GM19193 (cell line): Measurements from ENCODE around the gene EFCAB6.

Source experiments
- POLR2A ChIP-seq: IDR thresholded peaks from 4 replicates; pipeline ENCODE4 v1.6.1; 2011; ENCODE audit not compliant: insufficient read depth, insufficient read length; ENCODE audit errors: extremely low read depth

EFCAB6 gene

DNA sequence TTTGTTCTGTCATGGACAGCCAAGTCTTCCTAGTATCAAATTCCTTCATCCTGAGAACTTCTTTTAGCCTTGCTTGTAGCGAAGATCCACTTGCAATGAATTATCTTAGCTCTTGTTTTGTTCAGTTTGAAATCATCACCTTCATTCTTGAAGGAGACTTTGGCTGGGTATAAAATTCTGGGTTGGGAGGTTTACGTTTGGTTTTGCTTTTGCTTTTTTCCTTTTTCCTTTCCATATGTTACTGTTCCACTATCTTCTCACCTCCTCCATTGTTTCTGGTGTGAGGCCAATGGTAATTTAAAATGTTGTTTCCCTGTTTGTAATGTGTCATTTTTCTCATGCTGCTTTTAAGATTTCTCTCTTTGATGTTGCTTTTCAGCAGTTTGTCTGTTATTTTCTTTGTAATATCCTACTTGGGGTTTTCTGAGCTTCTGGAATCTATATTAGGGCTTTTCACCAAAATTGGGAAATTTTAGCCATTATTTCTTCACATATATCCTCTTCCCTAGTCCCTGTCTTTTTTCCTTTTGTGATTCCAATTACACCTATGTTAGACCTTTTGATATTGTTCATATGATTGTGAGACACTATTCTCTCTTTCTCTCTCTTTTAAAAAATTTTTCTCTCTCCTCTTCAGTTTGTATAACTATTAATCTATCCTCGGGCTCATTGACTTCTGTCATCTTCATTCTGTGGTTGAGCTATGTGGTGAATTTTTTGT is 172.7 kb downstream of the EFCAB6 start:
- TF ChIP-seq POLR2A: no peak

DNA sequence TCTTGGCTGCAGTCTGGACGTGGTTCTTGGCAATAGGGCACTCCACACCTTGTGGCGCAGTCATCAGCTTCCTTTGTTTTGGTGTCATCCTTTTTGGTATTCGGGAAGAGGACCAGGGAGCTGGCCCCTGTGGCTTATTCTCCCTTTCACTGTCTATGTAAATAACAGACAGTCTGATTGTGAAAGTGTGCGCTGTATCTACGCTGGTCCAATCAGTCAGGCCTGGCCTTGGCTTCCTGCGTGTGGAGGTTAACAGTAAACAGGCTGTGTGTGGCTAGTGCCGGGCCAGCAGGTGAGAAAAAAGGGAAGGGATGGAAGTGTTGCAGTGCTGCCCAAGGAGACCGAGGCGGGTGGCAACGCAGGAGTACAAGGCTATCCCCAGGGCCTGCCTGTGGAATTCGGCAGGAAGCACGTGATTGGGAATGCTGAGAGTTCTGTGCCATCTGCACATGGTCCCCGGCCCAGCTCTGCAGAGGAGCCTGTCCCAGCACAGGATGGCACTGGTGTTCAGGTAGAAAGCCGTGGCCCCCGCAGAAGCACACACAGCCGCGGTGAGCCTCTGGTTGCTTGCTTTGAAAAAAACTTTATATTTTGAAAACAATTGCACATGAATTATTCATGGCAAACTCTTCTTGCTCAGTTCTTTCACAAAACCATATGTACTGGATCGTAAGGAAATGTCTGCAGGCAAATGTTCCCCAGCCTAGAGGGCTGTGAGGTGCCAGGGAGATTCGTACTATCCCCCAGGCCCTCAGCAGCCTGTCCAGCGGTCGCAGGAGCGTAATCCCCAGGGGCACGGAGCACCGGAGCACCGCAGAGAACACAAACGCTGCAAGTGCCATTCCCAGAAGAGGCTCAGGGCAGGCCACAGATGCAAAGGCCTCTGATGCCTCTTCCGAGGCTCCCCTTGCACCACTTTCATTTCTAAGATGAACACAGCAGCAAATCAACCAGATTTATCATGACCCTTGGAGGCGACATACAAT is 174.5 kb downstream of the EFCAB6 start:
- TF ChIP-seq POLR2A: no peak

DNA sequence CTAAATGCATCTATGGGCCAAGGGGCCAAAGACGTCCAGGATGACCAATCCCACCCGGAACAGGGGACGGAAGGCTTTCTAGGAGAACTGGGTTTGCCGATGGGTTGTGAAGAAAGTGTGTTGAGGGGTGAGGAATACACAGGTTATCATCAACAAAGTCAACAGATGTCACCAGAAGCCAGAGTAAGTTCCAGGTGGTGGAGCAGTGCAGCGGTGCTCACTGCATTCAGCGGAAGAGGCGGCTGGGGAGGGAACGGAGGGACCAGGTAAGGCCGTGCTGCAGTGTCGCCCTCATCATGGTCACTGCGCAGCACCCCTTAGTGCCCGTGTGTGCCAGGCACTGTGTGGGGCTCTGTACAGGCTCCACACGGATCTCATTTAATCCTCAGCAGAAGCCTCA is 176.0 kb downstream of the EFCAB6 start:
- no peak for TF ChIP-seq POLR2A

DNA sequence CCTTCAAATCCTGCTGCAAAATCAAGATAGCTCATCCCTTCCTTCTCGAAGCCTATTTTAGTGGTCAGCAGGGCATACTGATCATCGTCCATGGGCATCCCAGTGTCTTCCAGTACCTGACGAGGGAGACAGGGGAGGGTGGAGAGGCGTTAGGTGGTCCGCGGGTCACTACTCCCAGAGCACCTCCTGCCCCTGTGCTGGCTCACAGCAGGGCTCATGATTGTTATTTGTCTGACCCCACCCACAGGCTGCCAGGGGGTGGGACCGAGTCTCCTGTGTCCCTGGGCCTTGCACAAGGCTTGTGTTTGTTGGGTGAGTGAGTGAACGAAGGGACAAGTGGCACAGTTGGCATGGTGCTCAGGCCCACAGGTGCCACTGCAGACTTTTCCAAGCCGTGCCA is 177.0 kb downstream of the EFCAB6 start:
- TF ChIP-seq POLR2A: no peak

DNA sequence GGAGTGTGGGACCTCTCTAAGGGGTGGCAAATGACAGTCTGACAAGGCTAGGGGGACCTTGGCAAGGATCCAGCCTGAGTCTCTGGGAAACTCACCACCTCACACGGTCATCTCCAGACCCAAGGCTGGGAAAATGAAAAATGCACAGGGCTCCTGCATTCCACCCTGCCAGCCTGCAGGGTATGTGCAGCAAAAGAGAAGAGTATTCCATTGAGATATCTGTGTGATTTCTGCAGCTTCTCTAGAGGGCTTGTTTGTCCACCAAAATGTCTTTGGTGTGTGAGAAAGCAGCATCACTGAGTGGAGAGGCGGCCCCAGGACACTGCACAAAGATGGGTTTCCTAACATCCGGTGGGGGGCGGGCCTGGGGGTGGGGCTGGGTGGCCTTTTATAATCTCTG is 177.8 kb downstream of the EFCAB6 start:
- TF ChIP-seq POLR2A: no peak

DNA sequence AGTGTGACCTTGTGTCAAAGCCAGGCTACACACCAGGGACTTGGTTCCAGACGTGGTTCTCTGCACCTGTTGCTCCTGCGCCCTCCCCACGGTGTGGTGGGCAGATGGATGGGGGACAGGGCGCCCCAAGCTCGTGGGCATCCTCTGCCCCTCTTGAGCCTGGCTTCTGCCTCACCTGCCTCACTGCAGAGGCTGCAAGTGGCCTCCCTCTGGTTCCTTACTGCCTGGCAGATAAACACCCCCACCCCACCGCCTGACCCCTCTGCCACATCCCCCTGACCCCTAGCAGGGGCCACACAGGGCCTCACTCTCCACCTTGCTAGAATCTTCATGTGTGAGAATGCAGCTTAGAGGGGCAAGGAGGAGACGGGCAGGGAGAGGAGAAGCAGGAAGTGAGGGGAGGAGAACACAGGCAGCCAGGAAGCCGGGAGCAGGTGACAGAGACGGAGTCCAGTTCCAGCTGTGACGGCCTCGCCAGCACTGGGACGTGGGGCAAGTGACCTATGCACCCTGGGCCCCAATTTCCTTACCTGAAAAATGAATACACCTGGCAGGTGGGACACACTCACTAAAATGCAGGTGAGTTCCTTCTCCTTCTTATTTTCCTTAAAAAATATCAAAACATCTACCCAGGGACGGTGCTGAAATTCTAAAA is 178.3 kb downstream of the EFCAB6 start:
- no peak for TF ChIP-seq POLR2A

DNA sequence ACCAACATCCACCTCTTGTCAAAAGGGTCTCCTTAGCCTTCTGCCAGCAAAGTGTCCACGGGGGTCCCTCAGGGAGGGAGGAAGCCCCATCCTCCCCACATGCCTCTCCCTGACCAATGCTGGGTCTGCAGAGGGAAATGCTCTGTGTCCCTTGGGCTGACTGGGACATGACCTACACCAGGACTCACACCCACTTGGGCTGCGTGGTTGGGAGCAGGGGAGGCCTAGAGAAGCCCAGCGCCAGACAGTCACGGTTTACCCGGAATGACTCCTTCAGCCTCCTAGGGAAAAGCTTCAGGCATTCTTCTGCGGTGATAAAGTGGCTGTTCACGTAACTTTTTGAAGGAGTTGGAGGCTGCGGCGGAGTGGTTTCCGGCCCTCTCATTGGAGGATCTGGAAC is 180.3 kb downstream of the EFCAB6 start:
- TF ChIP-seq POLR2A: no peak

DNA sequence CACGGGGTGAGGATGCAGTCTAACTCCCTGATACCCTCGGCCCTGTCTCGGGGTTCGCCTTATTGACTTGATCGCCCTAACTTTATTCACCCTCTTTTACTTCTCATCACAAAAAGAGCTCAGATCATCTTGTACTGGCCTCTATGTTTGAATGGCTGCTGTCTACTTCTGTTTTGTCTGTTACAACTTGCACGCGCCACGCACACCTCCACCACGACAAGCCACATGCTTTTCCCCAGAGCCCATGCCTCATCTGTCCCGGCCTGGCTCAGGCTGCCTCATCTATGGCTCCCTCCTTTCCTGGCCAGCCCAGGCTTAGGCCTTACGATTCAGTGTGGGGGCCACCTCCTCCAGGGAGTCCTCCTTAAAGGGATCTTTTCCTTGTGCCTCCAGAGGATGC is 180.9 kb downstream of the EFCAB6 start:
- no peak for TF ChIP-seq POLR2A

DNA sequence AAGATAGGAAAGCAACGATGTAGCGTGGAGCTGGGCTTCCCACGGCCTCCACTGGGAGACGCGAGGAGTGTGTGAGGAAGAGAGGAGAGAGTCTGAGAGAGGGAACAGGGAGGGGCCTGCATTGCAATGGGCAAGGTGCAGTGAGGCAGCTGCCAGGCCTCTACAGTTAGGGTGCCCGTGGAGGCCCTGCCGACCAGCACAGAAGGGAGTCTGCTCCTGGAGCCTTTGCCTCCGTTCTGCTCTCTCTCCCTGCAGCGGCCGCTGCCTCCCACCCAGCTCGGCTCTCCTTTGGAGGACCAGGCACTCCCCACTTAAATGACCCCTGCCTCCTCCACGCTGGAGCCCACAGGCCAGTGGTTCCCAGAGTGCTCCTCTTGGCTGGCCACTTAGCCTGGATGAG is 181.7 kb downstream of the EFCAB6 start:
- TF ChIP-seq POLR2A: no peak

DNA sequence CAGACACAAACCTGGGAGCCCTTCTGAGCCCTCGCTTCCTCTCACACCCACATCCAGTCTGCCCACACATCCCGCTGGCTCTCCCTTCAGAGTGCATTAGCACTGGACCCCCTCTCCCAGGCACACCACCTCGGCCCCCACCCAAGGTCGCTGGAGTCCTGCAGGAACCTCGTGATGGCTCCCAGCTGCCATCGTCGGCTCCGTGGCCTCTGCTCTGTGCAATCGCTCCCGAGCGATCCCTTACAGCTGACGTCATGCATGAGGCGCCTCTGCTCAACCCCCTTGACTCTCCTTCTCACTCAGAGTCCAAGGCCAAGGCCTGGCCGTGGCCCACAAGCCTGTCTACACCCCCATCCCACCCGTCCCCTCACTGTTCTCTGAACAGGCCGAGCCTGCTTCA is 183.9 kb downstream of the EFCAB6 start:
- TF ChIP-seq POLR2A: no peak

DNA sequence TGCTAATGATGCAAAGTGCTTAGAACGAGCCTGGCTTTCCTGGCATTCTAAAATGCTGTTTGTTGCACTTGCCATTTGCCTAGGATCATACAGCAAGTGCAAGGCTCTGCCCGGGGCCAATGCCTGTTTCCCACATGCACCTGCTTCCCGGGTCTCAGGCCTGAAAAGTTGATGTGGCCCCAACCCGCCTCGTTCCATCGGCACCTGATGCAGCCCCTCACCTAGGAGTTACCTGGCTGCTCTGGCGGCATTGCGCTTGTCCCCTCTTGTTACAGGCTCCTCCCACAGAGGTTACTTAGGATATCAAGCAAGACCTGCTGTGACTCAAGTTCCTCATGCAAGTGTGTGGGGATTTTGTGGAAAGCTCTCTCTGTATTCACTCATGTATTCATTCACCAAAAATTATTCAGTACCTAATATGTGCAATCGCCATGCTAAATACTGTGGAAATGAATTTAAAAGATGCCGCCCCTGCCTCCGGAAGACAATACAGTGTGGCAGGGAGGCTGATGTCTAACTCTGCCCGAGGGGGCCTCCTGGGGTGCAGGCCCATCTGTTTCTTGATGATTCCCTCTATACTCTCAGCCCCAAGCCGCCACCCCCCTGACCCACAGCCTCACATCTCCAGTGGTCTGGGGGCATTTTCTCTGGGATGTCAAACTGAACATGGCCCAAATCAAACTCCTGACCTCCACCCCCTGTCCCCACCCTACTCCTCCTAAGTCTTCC is 184.5 kb downstream of the EFCAB6 start:
- no peak for TF ChIP-seq POLR2A

DNA sequence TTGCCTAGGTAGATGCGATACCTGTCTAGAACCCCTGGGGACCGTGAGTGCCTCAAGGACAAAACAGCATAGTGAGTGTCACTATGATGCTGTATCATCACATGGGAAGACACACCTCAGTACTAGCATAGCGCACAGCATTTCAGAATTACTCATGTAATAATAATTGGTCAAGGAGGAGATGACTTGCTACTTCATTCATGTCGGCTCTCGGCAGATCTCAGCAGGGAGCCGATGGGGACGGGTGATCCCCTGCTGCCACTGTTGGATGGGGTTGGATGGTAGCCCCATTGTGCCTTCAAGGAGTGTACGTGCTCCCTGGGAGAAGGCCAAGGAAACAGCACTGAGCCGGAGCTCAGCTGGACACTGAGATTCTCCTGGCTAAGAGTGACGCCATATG is 186.9 kb downstream of the EFCAB6 start:
- TF ChIP-seq POLR2A: no peak

DNA sequence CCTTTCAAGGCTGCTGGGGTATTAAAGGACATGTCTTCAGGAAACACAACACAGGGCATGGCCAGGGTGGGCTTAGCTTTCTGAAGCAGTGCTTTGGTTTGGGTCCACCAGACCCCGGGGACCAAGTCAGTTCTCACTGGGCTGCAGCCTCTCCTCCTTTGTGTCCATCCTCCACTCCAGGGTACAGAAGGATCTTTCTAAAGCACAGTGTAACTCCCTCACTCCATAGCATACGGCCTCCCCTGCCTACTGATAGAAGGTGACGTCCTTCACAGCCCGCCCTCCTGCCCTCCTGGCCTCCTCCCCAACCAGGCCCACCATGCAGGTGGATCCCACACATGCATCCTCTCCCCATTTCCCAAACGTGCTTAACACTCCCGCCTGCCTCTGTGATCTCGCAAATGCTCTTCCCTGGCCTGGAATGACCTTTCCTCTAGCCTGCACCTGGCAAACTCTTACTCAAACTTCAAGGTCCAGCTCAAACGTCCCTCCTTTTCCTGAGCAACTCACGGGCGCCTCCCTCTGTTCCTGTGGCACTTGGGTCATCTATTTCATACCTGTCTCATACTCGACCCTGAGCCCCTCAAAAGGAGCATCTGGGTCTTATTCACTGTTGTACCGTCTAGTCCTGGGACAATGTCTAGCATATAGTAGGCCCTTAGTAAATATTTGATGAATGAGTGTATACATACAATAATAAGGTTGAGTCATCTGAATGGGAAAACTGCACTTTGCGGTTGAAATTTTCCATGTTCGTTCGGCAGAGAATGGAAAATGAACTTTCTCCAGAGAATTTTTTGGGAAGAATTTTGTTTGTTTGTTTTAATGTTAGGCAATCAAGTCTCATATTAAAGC is 187.7 kb downstream of the EFCAB6 start:
- no peak for TF ChIP-seq POLR2A

DNA sequence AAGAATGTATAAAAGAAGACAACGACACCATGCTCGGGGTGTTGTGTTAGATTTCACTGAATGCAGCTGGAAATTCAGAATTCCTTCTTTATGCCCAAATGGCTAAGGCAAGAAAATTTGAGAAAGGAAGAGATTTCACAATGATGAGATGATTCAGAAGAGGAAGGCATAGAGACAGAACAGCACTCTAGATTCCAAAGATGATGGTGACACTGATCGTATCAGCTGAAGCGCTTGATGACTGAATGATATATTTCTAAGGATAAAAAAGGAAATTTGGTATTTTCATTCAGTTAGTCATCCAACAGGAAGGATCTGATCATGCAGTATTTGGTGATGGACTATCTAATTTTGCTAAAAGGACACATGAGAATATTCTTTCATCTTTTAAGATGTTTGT is 189.2 kb downstream of the EFCAB6 start:
- no peak for TF ChIP-seq POLR2A
